ENCODE measurements around the gene PLCD3. TPM values are rescaled to one million over a fixed set of nuclear protein-coding genes. Genes with fewer than 3 reads are reported as not detected.

PLCD3 gene, protein sequence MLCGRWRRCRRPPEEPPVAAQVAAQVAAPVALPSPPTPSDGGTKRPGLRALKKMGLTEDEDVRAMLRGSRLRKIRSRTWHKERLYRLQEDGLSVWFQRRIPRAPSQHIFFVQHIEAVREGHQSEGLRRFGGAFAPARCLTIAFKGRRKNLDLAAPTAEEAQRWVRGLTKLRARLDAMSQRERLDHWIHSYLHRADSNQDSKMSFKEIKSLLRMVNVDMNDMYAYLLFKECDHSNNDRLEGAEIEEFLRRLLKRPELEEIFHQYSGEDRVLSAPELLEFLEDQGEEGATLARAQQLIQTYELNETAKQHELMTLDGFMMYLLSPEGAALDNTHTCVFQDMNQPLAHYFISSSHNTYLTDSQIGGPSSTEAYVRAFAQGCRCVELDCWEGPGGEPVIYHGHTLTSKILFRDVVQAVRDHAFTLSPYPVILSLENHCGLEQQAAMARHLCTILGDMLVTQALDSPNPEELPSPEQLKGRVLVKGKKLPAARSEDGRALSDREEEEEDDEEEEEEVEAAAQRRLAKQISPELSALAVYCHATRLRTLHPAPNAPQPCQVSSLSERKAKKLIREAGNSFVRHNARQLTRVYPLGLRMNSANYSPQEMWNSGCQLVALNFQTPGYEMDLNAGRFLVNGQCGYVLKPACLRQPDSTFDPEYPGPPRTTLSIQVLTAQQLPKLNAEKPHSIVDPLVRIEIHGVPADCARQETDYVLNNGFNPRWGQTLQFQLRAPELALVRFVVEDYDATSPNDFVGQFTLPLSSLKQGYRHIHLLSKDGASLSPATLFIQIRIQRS
- 1.9 TPM for total RNA-seq

DNA sequence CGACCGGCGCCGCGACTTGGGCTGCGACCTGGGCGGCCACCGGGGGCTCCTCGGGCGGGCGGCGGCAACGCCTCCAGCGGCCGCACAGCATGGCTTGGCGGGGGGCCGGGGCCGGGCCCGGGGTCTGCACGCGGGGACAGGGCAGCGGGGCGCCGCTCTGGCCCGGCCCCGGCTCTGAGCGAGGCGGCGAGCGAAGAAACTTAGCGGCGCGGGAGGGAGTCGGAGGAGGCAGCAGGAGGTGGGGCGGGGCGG lies at the start of gene PLCD3:
Gene PLCD3 (minus strand): TSS at position 196 of the 252 bp plus-strand sequence. CDS start 105 bp downstream, at position 91.
- Histone ChIP-seq H3K4me1 (ENCODE audit: insufficient read depth, low read length) (peaks cover 27% of the 10 kb centered on the region), H3K4me3 (ENCODE audit: low read length) (peak within 1 kb of the TSS; percentile 72), H3K27me3 (ENCODE audit: insufficient read depth, low read length) (no peaks in the 10 kb centered on the region), H3K9me3 (ENCODE audit: low read depth, low read length) (no peaks in the 10 kb centered on the region)

DNA sequence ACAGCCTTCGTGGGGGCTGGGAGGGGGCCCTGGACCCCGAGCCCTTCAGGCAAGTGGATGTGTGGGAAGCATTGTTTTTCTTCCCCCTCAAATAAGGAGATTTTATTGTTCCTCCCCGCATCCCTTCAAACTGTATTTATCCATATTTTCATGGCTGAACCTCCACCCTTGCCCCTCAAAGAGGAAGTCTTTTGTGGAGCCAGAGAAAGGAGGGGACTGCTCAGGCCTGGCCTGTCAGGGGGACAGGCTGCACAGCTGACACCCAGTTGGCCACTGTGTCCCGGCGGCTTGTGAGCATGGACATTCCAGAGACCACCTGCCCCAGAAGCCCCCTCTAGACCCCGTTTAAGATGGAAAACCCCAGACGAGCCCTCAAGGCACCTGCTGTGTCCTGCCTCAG lies 45.2 kb upstream of the PLCD3 start:
- Histone ChIP-seq H3K9me3 (ENCODE audit: low read depth, low read length) (no peaks in the 10 kb centered on the region), H3K27me3 (ENCODE audit: insufficient read depth, low read length) (no peaks in the 10 kb centered on the region), H3K4me1 (ENCODE audit: insufficient read depth, low read length) (peaks cover 32% of the 10 kb centered on the region), H3K4me3 (ENCODE audit: low read length) (no peak overlapping the region)

DNA sequence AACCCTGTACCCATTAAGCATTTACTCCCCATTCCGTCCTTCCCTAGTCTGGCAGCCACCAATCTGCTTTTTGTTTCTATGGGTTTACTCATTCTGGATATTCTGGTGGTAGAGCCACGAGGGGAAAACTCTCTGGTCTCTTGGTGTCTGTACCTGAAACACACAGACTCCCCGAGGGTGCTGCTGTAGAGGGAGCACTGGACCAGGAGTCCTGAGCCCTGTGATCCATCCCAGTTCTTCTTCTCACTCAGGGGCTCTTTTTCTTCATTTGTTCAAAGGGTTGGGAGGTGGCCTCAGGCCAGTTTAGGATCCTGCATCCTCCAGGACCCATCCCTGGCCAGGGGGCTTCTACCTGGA lies 43.4 kb upstream of the PLCD3 start:
- peaks cover 50% of the 10 kb centered on the region for H3K4me1 ChIP-seq (ENCODE audit: insufficient read depth, low read length)
- no peaks in the 10 kb centered on the region for H3K27me3 ChIP-seq (ENCODE audit: insufficient read depth, low read length)

GRCh38 chr17:45172541-45173286 lies 40.4 kb upstream of the PLCD3 start:
- no peaks in the 10 kb centered on the region for H3K9me3 ChIP-seq (ENCODE audit: low read depth, low read length)
- peak overlapping the region; percentile 21 for H3K4me3 ChIP-seq (ENCODE audit: low read length)
- no peaks in the 10 kb centered on the region for H3K27me3 ChIP-seq (ENCODE audit: insufficient read depth, low read length)
- H3K4me1 ChIP-seq (ENCODE audit: insufficient read depth, low read length) = peaks cover 57% of the 10 kb centered on the region

More for the DNA sequence above, 43.4 kb upstream of the PLCD3 start:
- no peak overlapping the region for H3K4me3 ChIP-seq (ENCODE audit: low read length)
- no peaks in the 10 kb centered on the region for H3K9me3 ChIP-seq (ENCODE audit: low read depth, low read length)

GRCh38 chr17:45172232-45172540 lies 39.9 kb upstream of the PLCD3 start:
- H3K27me3 ChIP-seq (ENCODE audit: insufficient read depth, low read length) = no peaks in the 10 kb centered on the region
- H3K4me3 ChIP-seq (ENCODE audit: low read length) = no peak overlapping the region
- no peaks in the 10 kb centered on the region for H3K9me3 ChIP-seq (ENCODE audit: low read depth, low read length)
- H3K4me1 ChIP-seq (ENCODE audit: insufficient read depth, low read length) = peaks cover 57% of the 10 kb centered on the region

- peaks cover 57% of the 10 kb centered on the region for H3K4me1 ChIP-seq (ENCODE audit: insufficient read depth, low read length)
- H3K9me3 ChIP-seq (ENCODE audit: low read depth, low read length) = no peaks in the 10 kb centered on the region
Measured at GRCh38 chr17:45171338-45172231, 39.3 kb upstream of the PLCD3 start.

GRCh38 chr17:45170931-45171337 lies 38.6 kb upstream of the PLCD3 start:
- H3K9me3 ChIP-seq (ENCODE audit: low read depth, low read length) = no peaks in the 10 kb centered on the region
- H3K4me1 ChIP-seq (ENCODE audit: insufficient read depth, low read length) = peaks cover 53% of the 10 kb centered on the region
- no peaks in the 10 kb centered on the region for H3K27me3 ChIP-seq (ENCODE audit: insufficient read depth, low read length)
- H3K4me3 ChIP-seq (ENCODE audit: low read length) = no peak overlapping the region

More at GRCh38 chr17:45171338-45172231, 39.3 kb upstream of the PLCD3 start:
- no peaks in the 10 kb centered on the region for H3K27me3 ChIP-seq (ENCODE audit: insufficient read depth, low read length)
- H3K4me3 ChIP-seq (ENCODE audit: low read length) = no peak overlapping the region

DNA sequence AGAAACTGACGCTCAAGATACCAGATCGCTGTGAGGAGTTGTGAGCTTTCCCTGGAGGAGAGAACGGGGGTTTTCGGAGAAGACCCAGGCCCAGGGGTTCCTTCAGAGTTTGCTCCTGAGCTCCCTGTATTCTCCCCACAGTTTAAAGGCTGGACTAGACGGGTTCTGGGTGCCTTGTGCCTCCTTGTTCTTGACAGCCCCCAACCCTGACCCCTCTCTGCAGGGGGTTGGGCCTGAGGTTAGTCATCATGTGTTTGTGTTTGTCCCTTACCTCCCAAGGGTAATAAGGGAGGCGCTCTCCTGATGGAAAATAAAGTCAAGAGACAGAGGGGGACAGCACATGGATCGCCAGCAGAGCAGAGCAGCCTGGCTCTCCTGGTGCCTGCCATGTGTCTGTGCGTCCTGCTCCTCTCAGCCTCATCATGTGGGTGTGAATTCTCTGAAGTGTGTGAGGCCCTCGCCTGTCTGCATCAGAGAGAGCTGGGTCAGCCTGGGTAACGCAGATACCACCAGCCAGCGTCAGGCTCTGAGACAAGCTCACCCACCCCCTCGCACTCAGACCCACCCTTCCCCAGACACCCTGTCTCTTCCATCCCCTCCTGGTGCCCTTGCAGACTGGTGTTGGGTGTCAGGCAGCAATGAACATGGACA lies 38.1 kb upstream of the PLCD3 start:
- Histone ChIP-seq H3K4me3 (ENCODE audit: low read length) (no peak overlapping the region), H3K27me3 (ENCODE audit: insufficient read depth, low read length) (no peaks in the 10 kb centered on the region), H3K9me3 (ENCODE audit: low read depth, low read length) (no peaks in the 10 kb centered on the region), H3K4me1 (ENCODE audit: insufficient read depth, low read length) (peaks cover 53% of the 10 kb centered on the region)

DNA sequence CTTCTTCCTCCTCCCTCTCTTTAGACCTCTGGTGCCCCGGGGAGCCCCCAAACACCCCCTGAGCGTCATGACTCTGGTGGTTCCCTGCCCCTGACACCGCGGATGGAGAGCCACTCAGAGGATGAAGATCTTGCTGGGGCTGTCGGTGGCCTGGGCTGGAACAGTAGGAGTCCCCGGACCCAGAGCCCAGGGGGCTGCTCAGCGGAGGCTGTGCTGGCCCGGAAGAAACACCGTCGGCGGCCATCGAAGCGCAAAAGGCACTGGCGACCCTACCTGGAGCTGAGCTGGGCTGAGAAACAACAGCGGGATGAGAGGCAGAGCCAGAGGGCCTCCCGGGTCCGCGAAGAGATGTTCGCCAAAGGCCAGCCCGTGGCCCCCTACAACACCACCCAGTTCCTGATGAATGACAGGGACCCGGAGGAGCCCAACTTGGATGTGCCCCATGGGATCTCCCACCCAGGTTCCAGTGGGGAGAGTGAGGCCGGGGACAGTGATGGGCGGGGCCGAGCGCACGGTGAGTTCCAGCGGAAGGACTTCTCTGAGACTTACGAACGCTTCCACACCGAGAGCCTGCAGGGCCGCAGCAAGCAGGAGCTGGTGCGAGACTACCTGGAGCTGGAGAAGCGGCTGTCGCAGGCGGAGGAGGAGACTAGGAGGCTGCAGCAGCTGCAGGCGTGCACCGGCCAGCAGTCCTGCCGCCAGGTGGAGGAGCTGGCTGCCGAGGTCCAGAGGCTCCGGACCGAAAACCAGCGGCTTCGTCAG lies 36.9 kb upstream of the PLCD3 start:
- H3K4me1 ChIP-seq (ENCODE audit: insufficient read depth, low read length) = peaks cover 58% of the 10 kb centered on the region
- no peaks in the 10 kb centered on the region for H3K27me3 ChIP-seq (ENCODE audit: insufficient read depth, low read length)

DNA sequence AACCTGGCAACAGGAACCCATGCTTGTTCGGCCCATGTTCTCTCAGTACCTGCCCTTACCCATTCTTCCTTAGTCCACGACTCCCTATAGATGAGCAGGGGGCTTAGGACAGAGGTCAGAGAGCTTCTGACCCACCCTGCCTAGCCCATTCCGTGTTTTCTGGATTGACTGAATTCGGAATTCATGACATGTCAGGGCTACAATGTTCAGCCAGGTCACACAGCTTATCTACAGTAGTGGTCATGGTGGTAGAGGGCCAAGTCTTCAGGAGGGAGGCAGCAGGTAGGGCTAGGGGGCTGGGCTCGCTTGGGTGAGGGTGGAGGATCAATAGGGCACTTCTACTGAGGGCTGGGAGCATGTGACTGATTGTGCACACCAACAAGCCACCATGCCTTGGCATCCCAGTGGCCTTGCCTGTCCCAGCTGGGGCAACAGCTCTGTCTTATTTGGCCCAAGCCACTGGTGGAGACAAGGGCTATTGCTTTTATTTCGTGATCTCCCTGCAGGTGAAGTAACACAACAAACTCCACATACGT lies 32.5 kb upstream of the PLCD3 start:
- Histone ChIP-seq H3K27me3 (ENCODE audit: insufficient read depth, low read length) (no peaks in the 10 kb centered on the region), H3K9me3 (ENCODE audit: low read depth, low read length) (no peaks in the 10 kb centered on the region), H3K4me3 (ENCODE audit: low read length) (no peak overlapping the region), H3K4me1 (ENCODE audit: insufficient read depth, low read length) (peaks cover 42% of the 10 kb centered on the region)

More for the DNA sequence above, 36.9 kb upstream of the PLCD3 start:
- Histone ChIP-seq H3K9me3 (ENCODE audit: low read depth, low read length) (no peaks in the 10 kb centered on the region), H3K4me3 (ENCODE audit: low read length) (no peak overlapping the region)

- Histone ChIP-seq H3K27me3 (ENCODE audit: insufficient read depth, low read length) (no peaks in the 10 kb centered on the region), H3K4me3 (ENCODE audit: low read length) (peak overlapping the region; percentile 22), H3K9me3 (ENCODE audit: low read depth, low read length) (no peaks in the 10 kb centered on the region), H3K4me1 (ENCODE audit: insufficient read depth, low read length) (peaks cover 67% of the 10 kb centered on the region)
Measured at GRCh38 chr17:45162025-45162687, 29.8 kb upstream of the PLCD3 start.

DNA sequence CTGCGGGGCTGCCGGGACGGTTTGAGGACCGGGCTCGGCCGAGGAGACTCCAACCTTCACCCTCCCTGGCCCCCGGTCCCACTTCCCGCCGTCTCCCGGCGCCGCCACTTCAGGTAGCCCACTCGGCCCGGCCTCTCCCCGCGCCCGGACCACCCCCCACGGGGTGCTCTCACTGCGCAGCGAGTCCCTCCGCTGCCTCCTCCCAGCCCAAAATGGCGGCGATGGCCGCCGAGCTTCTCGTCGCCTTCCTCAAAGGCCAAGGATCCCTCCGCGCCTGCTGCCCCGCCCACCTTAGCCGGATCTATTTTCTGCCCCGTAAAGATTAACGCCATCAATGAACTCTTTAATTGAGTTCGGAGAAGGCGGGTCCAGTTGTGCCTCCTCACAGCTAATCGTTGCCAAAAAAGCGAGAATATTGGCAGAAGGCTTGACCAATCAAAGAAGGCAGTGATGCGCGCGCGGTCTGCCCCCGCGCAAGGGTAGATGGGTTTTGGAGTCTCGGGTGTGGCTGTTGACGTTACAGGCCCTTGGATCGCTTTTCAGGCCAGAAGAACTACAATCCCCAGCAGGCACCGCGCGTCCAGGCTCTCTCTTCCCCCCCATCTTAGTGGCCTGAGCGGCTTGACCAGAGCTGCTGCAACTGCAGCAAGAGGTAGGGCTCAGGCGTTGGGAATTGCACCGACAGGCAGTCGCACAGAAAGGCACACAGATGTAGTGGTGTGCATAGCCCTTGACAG lies 29.1 kb upstream of the PLCD3 start, which contains the start of gene HEXIM2:
Gene HEXIM2 (plus strand): TSS at position 588 of the 737 bp plus-strand sequence. CDS start 919 bp downstream, outside the sequence.
- no peaks in the 10 kb centered on the region for H3K27me3 ChIP-seq (ENCODE audit: insufficient read depth, low read length)
- peaks cover 67% of the 10 kb centered on the region for H3K4me1 ChIP-seq (ENCODE audit: insufficient read depth, low read length)
- no peaks in the 10 kb centered on the region for H3K9me3 ChIP-seq (ENCODE audit: low read depth, low read length)
- peak within 1 kb of the TSS; percentile 92 for H3K4me3 ChIP-seq (ENCODE audit: low read length)

All from mononuclear cell (primary cell).